ENCODE measurements around the gene FFAR3.

DNA sequence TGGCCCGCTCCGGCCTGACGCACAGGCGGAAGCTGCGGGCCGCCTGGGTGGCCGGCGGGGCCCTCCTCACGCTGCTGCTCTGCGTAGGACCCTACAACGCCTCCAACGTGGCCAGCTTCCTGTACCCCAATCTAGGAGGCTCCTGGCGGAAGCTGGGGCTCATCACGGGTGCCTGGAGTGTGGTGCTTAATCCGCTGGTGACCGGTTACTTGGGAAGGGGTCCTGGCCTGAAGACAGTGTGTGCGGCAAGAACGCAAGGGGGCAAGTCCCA lies 6.1 kb upstream of the FFAR3 start:
- TF ChIP-seq, protein P1, sequence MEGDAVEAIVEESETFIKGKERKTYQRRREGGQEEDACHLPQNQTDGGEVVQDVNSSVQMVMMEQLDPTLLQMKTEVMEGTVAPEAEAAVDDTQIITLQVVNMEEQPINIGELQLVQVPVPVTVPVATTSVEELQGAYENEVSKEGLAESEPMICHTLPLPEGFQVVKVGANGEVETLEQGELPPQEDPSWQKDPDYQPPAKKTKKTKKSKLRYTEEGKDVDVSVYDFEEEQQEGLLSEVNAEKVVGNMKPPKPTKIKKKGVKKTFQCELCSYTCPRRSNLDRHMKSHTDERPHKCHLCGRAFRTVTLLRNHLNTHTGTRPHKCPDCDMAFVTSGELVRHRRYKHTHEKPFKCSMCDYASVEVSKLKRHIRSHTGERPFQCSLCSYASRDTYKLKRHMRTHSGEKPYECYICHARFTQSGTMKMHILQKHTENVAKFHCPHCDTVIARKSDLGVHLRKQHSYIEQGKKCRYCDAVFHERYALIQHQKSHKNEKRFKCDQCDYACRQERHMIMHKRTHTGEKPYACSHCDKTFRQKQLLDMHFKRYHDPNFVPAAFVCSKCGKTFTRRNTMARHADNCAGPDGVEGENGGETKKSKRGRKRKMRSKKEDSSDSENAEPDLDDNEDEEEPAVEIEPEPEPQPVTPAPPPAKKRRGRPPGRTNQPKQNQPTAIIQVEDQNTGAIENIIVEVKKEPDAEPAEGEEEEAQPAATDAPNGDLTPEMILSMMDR (IDR thresholded peaks at IDR 0.05): no peak
- no peak for TF ChIP-seq POLR2A (IDR thresholded peaks at IDR 0.05)
- no peak for TF ChIP-seq EP300 (IDR thresholded peaks at IDR 0.05)
